Erythroblast (primary cell): Measurements from ENCODE around the gene RDM1.

Experiments
- GATA1 ChIP-seq: IDR thresholded peaks from 2 replicates; pipeline ENCODE4 v1.6.1; 2011; ENCODE audit warnings: low read depth, mild to moderate bottlenecking, control low read depth, low read length, moderate library complexity
- POLR2A ChIP-seq: IDR thresholded peaks from 2 replicates; pipeline ENCODE4 v1.6.1; 2011; ENCODE audit warnings: mild to moderate bottlenecking, low read length

DNA sequence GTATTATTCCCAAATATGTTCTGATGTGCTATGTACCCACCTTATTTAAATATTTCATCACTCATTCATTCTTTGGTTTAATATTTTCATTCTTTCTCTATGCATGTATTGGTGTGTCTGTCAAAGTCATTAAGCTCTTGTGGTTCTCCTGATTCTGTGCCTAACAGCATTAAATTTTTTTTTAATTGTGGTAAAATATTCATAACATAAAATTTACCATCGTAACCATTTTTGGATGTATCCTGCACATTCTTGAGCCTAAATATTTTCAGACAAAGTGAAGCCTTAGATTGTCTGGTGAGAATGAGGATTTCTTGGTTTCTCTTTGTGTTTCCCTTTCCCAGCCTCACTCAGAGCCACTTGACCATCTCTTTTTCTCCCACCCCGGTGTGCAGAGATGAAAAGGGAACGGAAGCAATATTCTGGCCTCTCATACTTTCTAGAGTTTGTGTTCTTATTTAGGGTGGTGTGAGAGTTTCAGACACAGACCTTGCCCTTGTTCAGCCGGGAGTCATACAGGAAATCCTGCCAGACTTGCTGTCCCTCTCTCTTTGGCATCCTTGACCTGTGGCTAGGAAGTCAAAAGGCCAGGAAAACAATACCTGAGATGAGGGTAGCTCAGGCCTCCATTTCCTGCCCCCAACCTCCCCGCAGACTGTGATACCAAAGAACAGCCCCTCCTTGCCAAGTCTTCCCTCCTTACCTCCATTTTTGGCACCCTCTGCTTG is 55.3 kb downstream of the RDM1 start:
- TF ChIP-seq POLR2A = no peak
- no peak for TF ChIP-seq GATA1
